Effector CD4-positive, alpha-beta T cell (primary cell): Measurements from ENCODE around the gene MYLK.

Experiments
- DNase-seq: peaks from one replicate; pipeline ENCODE4 v3.0.0-alpha.2; 2020

The MYLK gene

GRCh38 chr3:123767564-123768292, 116.4 kb downstream of the MYLK start:
- no peak for DNase-seq

GRCh38 chr3:123767009-123767372, 117.1 kb downstream of the MYLK start:
- no peak for DNase-seq

- no peak for DNase-seq
These were observed 117.7 kb downstream of the MYLK start for GRCh38 chr3:123766193-123767008.

GRCh38 chr3:123765475-123766128, 118.5 kb downstream of the MYLK start:
- DNase-seq, result no peak

- no peak for DNase-seq
These were observed 119.5 kb downstream of the MYLK start for GRCh38 chr3:123764647-123765046.

- DNase-seq, result no peak
These were observed 121.3 kb downstream of the MYLK start for GRCh38 chr3:123762805-123763204.

- DNase-seq, result no peak
These were observed 123.3 kb downstream of the MYLK start for GRCh38 chr3:123760817-123761216.

- DNase-seq, result no peak
These were observed 124.3 kb downstream of the MYLK start for GRCh38 chr3:123759871-123760270.

GRCh38 chr3:123759311-123759710, 124.8 kb downstream of the MYLK start:
- no peak for DNase-seq

- DNase-seq, result no peak
These were observed 126.0 kb downstream of the MYLK start for GRCh38 chr3:123758081-123758564.

GRCh38 chr3:123757281-123757940, 126.7 kb downstream of the MYLK start:
- no peak for DNase-seq

GRCh38 chr3:123755501-123755900, 128.6 kb downstream of the MYLK start:
- no peak for DNase-seq

GRCh38 chr3:123755085-123755484, 129.0 kb downstream of the MYLK start:
- no peak for DNase-seq

GRCh38 chr3:123753286-123753685, 130.8 kb downstream of the MYLK start:
- no peak for DNase-seq

- DNase-seq, result no peak
These were observed 131.9 kb downstream of the MYLK start for GRCh38 chr3:123752228-123752627.

- DNase-seq, result no peak
These were observed 132.7 kb downstream of the MYLK start for GRCh38 chr3:123751433-123751832.

- no peak for DNase-seq
These were observed 133.3 kb downstream of the MYLK start for GRCh38 chr3:123750659-123751420.

- no peak for DNase-seq
These were observed 133.9 kb downstream of the MYLK start for GRCh38 chr3:123750209-123750608.

- DNase-seq, result no peak
These were observed 134.4 kb downstream of the MYLK start for GRCh38 chr3:123749711-123750110.

GRCh38 chr3:123745184-123745855, 138.8 kb downstream of the MYLK start:
- DNase-seq, result no peak

- DNase-seq, result no peak
These were observed 140.1 kb downstream of the MYLK start for GRCh38 chr3:123744064-123744463.

GRCh38 chr3:123743121-123743520, 141.0 kb downstream of the MYLK start:
- DNase-seq, result no peak
